Skeletal muscle cell (primary cell): ENCODE results near the gene EIF4G3.
A peak's percentile ranks its signal among the peaks of the same experiment; 100 is the strongest.
"Not testable (repeated sequence)": the region's sequence is repeated elsewhere in the genome, so short reads cannot be mapped to it uniquely, and the experiment has no call there.

Experiments used
- DNase-seq: peaks from one replicate; pipeline ENCODE4 v3.0.0-alpha.2; 2010; ENCODE audit warnings: low read depth
- H3K4me3 ChIP-seq: 2 replicates; pipeline ENCODE4 v1.5.1; 2011; ENCODE audit warnings: low read depth, mild to moderate bottlenecking, control low read depth, low read length, moderate library complexity

Gene EIF4G3

GRCh38 chr1:21189421-21189820 is 12.7 kb upstream of the EIF4G3 start:
- no peak overlapping the region for H3K4me3 ChIP-seq
- no peak for DNase-seq

- no peak overlapping the region for H3K4me3 ChIP-seq
- no peak for DNase-seq
Observed at GRCh38 chr1:21188235-21188634, 11.5 kb upstream of the EIF4G3 start.

GRCh38 chr1:21185221-21185731 is 8.6 kb upstream of the EIF4G3 start:
- no peak for DNase-seq
- H3K4me3 ChIP-seq, result no peak overlapping the region

- DNase-seq, result no peak
- no peak overlapping the region for H3K4me3 ChIP-seq
Observed at GRCh38 chr1:21184276-21184675, 7.6 kb upstream of the EIF4G3 start.

GRCh38 chr1:21182181-21182731 is 5.6 kb upstream of the EIF4G3 start:
- no peak for DNase-seq
- H3K4me3 ChIP-seq, result no peak overlapping the region

GRCh38 chr1:21178271-21178670 is 1.6 kb upstream of the EIF4G3 start:
- not testable (repeated sequence) for DNase-seq, H3K4me3 ChIP-seq

GRCh38 chr1:21175670-21176581 is 771 bp downstream of the EIF4G3 start:
- DNase-seq, result no peak
- peak overlapping the region; percentile 93 for H3K4me3 ChIP-seq

GRCh38 chr1:21175324-21175669 is 1.4 kb downstream of the EIF4G3 start:
- DNase-seq, result no peak
- H3K4me3 ChIP-seq, result peak overlapping the region; percentile 93

GRCh38 chr1:21174654-21175323 is 1.9 kb downstream of the EIF4G3 start:
- peak; percentile 41 for DNase-seq
- H3K4me3 ChIP-seq, result peak overlapping the region; percentile 93

GRCh38 chr1:21174230-21174629 is 2.5 kb downstream of the EIF4G3 start:
- no peak for DNase-seq
- peak overlapping the region; percentile 93 for H3K4me3 ChIP-seq

- DNase-seq, H3K4me3 ChIP-seq: not testable (repeated sequence)
Observed at GRCh38 chr1:21173096-21173495, 3.6 kb downstream of the EIF4G3 start.

GRCh38 chr1:21170837-21171236 is 5.9 kb downstream of the EIF4G3 start:
- peak; percentile 41 for DNase-seq
- H3K4me3 ChIP-seq, result not testable (repeated sequence)

GRCh38 chr1:21168444-21168843 is 8.3 kb downstream of the EIF4G3 start:
- H3K4me3 ChIP-seq, result no peak overlapping the region
- DNase-seq, result no peak

- DNase-seq, result no peak
- no peak overlapping the region for H3K4me3 ChIP-seq
Observed at GRCh38 chr1:21165646-21166045, 11.1 kb downstream of the EIF4G3 start.

GRCh38 chr1:21165076-21165475 is 11.6 kb downstream of the EIF4G3 start:
- DNase-seq, result peak; percentile 56
- H3K4me3 ChIP-seq, result no peak overlapping the region

- DNase-seq, result no peak
- H3K4me3 ChIP-seq, result no peak overlapping the region
Observed at GRCh38 chr1:21164266-21164665, 12.4 kb downstream of the EIF4G3 start.

- no peak overlapping the region for H3K4me3 ChIP-seq
- DNase-seq, result no peak
Observed at GRCh38 chr1:21162740-21163464, 13.8 kb downstream of the EIF4G3 start.

GRCh38 chr1:21161842-21162241 is 14.9 kb downstream of the EIF4G3 start:
- no peak for DNase-seq
- H3K4me3 ChIP-seq, result no peak overlapping the region

GRCh38 chr1:21160263-21160796 is 16.4 kb downstream of the EIF4G3 start:
- H3K4me3 ChIP-seq, result no peak overlapping the region
- DNase-seq, result no peak
